Right ventricle myocardium superior (tissue), 1 donor: ENCODE measurements around the gene NPAS4. TPM values are rescaled to one million over a fixed set of nuclear protein-coding genes. Genes with fewer than 3 reads are reported as not detected.
A peak's percentile ranks its signal among the peaks of the same experiment; 100 is the strongest.
"Not testable (repeated sequence)": the region's sequence is repeated elsewhere in the genome, so short reads cannot be mapped to it uniquely, and the experiment has no call there.

Experiments
- ATAC-seq: fragments of 200-7000 bp; cut with Tn5 transposase; one replicate; pipeline ENCODE4 v1.9.1; 2020; ENCODE audit warnings: mild to moderate bottlenecking; ENCODE audit not compliant: poor library complexity
- DNase-seq: peaks from one replicate; pipeline ENCODE4 v3.0.0-alpha.2; 2020
- intact Hi-C: fragments of 100-400 bp; cut with DNase I; formaldehyde crosslinking; loops from one replicate; pipeline ENCODE4 v1.11.2; 2022
- long read RNA-seq: library from polyadenylated mRNA; unstranded; transcript quantifications from one replicate; pipeline ENCODE4 v2.0.0, GENCODE V29; 2021
- total RNA-seq: library from RNA; stranded (reverse); fragmentation: NEBNext Ultra II Directional; extraction: Animal tissue kit (Norgen Biotek cat#: 25700); gene quantifications from one replicate; pipeline ENCODE4 v1.2.1, GENCODE V29; 2021
- donor health status: DM: no; HTN: yes; CAD: no; lungs with severe emphysema.

Gene NPAS4
- not detected for total RNA-seq
- long read RNA-seq: 0 reads

DNA sequence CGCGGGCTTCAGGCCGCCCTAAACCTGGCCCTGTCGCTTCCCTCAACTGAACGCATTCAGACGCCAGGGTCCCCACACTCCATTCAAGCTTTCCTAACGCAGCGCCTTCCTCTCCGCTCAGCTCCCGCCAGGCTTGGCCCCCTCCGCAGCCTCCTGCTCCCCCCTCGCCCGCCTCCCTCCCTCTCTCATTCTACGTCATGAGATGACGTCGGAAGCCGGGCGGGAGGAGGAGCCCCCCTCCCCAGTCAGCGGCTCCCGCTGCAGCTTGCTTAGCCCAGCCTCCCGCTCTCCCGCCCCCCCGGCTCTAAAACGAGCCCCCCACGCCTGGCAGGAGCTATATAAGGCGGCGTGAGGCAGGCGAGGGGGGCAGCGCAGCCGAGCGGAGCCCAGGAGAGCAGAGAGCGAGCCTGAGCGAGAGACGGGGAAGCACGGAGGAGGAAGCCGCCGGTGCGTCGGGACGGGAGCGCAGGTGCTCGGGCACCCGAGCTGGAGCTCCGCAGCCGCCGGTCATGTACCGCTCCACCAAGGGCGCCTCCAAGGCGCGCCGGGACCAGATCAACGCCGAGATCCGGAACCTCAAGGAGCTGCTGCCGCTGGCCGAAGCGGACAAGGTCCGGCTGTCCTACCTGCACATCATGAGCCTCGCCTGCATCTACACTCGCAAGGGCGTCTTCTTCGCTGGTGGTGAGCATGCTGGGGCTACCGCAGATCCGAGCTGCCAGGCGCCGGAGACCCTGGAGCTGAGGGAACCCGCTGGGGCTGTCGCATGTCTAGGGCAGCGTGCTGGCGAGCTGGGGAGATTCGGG lies at the start of gene NPAS4:
Gene NPAS4 (plus strand): TSS at position 365 of the 806 bp plus-strand sequence. CDS start 145 bp downstream, at position 510.
- ATAC-seq: no peak
- intact Hi-C loops: no loop called here
- DNase-seq: no peak

GRCh38 chr11:66371627-66372415 lies 49.0 kb upstream of the NPAS4 start, which contains the start of gene SLC29A2:
Gene SLC29A2, minus strand, starts transcription at chr11:66371760. Its CDS starts 169 bp downstream, at chr11:66371591.
- peak; percentile 78 for ATAC-seq
- DNase-seq: peak; percentile 83
- intact Hi-C loops: no loop called here

DNA sequence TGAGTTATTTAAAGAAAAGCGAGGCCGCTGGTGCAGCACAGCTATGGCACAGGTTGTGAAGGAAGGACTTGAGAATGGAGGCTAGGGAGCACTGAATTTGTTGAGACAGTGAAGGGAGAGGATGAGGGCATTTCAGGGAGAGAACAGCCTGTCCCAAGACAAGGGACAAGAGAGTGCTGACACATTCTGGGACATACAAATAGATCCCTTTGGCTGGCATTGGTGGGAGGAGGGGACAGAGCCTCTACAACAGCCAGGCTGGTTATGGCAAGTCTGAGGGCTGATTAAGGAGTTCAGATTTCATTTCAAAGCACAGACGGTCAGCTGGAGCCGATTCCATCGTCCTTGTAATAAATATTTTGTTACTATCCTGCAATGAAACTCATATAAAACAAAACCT lies 47.6 kb upstream of the NPAS4 start:
- DNase-seq (peak; percentile 49), ATAC-seq (peak; percentile 69)
- intact Hi-C loops: no loop called here

GRCh38 chr11:66373690-66374287 lies 47.0 kb upstream of the NPAS4 start:
- intact Hi-C loops, ATAC-seq, DNase-seq: not testable (repeated sequence)

DNA sequence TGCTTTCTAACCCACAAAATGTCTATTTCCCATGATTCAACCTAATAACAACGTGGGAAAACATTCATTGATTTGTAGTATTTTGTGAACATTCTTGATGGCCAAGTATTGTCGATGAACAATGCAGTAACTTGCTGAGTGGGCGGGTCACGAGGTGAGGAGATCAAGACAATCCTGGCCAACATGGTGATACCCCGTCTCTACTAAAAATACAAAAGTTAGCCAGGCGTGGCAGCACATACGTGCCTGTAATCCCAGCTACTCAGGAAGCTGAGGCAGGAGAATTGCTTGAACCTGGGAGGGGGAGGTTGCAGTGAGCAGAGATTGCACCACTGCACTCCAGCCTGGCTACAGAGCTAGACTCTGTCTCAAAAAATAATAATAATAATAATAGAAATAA lies 40.6 kb upstream of the NPAS4 start:
- ATAC-seq, DNase-seq: not testable (repeated sequence)
- intact Hi-C loops: loop anchor here (10.0 kb wide), 1 partner anchor 65 kb away; the partner anchor contains the start of gene CD248

- intact Hi-C loops: loop anchor here (10.0 kb wide), 1 partner anchor 70 kb away; the partner anchor contains the start of gene CD248
- not testable (repeated sequence) for ATAC-seq, DNase-seq
Measured at GRCh38 chr11:66384316-66384715, 36.5 kb upstream of the NPAS4 start.

DNA sequence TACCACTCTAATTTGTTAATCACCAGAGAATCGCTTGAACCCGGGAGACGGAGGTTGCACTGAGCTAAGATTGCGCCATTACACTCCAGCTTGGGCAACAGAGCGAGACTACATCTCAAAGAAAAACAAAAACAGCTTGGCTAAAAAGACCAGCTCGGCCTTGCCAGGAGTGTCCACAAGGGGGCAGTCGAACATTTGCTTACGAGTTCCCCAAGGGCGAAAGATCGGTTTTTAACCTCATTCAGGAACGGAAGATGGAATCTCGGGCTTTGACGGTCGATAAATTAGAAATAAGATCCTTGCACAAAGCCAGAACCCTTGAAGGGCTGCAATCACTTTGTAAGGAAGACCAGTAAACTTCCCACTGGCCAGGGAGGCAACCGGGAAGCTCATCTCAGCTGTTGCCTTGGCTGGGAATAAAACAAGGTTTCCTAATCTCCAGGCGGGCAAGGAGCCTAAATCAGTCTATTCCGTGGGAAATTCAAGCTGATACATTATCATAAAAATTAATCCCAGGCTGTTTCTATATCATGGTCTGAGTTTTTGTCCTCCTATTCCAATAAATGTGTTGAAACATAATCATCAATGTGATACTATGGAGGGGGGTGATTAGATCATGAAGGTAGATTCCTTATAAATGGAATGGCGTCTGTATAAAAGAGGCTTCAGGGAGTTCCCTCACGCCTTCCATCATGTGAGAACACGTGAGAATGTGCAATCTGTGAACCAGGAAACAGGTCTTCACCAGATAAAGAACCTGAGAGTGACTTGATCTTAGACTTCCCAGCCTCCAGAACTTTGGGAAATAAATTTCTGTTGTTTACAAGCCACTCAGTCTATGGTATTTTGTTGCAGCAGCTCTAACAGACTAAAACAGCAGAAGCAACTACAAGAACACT lies 34.4 kb upstream of the NPAS4 start:
- ATAC-seq (peak; percentile 86), DNase-seq (peak; percentile 91)
- intact Hi-C loops: loop anchor here (10.0 kb wide), 1 partner anchor 72 kb away; the partner anchor contains the start of gene CD248

DNA sequence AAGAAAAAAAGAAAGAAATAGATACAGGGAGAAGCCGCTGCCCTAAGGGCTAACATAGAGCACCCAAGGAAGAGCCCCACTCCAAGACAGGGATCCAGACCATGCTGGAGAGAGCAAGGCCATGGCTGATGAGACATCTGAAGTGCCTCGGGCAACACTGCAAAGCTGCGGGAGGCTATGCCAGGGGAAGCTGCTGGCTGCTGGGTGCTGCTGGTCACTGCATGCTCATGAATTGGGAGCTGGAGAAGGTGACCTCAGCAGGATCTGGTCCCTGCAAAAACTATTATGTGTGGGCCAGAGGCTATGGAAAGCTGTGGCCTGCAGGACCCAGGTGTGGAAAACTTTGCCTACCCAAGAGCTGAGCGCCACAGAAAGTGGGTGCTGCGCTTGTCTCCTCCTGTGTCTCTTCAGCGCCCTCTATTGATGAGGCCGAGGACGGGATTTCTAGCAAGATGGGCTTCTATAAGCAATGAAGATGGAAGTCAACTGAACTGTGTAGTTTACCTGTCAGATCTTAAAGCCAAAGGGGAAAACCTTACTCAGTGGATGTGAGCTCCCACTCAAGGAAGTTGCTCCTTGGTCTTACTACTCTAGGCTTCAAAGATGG lies 32.0 kb upstream of the NPAS4 start:
- DNase-seq (peak; percentile 67), ATAC-seq (peak; percentile 69)
- intact Hi-C loops: loop anchor here (10.0 kb wide), 1 partner anchor 74 kb away; the partner anchor contains the start of gene CD248

DNA sequence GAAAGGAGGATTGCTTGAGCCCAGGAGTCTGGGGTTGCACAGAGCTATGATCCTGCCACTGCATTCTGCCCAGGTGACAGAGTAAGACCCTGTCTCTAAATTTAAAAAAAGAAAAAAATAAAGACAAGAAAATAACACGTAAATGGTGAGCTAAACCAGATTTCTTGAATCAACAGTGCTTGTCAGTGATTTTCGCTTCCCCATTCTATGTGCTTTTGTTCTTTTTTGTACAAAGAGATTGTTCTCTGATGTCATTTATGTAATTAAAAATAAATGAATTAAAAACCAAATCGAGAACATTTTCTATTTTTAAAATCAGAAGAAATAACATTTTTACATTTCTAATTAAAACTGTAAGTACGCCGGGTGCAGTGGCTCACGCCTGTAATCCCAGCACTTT lies 29.5 kb upstream of the NPAS4 start:
- intact Hi-C loops: no loop called here
- DNase-seq (no peak), ATAC-seq (no peak)

- intact Hi-C loops: no loop called here
- no peak for ATAC-seq
- no peak for DNase-seq
Measured at GRCh38 chr11:66393954-66394353, 26.9 kb upstream of the NPAS4 start.

GRCh38 chr11:66407651-66408050 lies 13.2 kb upstream of the NPAS4 start:
- DNase-seq (no peak), ATAC-seq (no peak)
- intact Hi-C loops: loop anchor here (1.0 to 5.0 kb wide), 3 partner anchors 23 to 425 kb away; no protein-coding TSS in a partner anchor

- intact Hi-C loops: loop anchor here (1.0 to 5.0 kb wide), 3 partner anchors 22 to 424 kb away; no protein-coding TSS in a partner anchor
- ATAC-seq (peak; percentile 97), DNase-seq (peak; percentile 94)
Measured at GRCh38 chr11:66408488-66409214, 12.2 kb upstream of the NPAS4 start.

GRCh38 chr11:66409226-66409625 lies 11.6 kb upstream of the NPAS4 start:
- DNase-seq (no peak), ATAC-seq (no peak)
- intact Hi-C loops: loop anchor here (2.0 to 5.0 kb wide), 2 partner anchors 270 to 423 kb away; no protein-coding TSS in a partner anchor

DNA sequence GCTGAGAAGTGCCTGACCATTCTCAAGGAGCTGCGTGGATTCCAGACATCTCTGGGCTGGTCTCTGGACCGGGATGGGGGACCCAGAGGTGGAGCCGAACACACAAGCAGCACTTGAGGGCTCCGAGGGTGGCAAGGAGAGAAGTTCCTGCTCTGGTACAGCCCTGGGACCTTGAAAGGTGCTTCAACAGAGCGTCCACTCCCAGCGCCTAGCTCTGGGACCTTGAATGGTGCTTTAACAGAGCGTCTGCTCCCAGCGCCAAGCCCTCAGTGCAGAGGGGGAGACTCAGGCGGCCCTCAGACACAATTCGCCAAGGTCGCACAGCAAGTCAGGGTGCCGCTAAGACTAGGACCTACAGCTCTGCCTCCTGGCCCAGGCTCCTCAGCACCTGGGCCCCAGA lies 10.6 kb upstream of the NPAS4 start:
- intact Hi-C loops: no loop called here
- ATAC-seq (no peak), DNase-seq (no peak)

DNA sequence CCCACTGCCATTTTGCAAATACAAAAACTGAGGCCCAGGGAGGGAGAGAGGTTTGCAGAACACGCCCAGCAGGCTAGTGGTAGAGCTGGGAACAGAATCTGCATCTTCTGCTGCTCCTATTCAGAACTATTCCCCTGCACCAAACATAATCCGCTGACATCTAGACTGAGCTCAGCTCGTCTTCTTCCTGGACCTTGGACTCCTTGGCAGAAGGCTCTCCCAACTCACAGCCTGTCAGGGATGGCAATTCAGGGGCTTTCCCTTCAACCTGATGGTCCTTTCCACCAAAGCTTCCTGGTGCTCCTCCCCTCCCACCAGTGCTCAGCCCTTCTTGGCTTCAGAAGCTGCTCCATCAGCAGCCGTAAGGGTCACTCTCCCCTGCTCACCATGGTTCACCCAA lies 9.5 kb upstream of the NPAS4 start:
- no peak for DNase-seq
- no peak for ATAC-seq
- intact Hi-C loops: no loop called here

DNA sequence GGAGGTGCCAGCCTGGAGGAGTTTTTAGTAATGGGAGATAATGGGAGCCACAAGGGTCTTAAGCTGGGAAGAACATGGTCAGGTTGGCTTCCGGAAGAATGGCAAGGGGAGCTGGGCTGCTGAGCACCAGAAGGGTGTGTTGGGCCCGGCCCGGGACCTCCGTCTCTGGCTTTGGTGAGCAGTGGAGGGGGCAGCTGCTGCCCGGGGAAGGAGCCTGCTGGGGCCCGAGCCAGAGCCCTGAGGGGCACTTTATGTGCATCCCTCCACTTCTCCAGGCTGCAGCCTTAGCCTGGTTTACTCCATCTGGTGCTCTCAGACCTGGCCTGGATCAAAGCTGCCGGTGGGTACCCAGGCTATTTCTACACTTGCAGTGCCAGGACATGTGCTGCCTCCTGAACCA lies 8.7 kb upstream of the NPAS4 start:
- intact Hi-C loops: no loop called here
- ATAC-seq (no peak), DNase-seq (no peak)

DNA sequence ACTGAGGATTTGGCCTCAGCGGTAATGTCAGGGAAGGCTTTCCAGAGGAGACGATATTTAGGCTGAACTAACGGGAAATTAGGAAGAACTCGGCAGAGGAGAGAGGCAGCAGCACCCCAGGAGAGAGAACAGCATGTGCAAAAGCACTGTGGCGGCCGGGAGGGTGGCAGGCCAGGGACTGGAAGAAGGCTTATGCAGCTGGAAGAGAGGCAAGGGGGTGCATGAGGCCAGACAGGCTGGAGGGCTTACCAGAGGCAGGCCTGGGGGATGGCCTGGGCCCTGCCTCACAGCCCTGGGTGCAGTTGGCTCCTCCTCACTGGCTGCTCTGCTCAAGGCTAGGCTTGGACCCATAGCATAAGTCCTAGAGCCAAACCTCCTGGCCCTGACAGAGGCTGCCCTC lies 7.7 kb upstream of the NPAS4 start:
- ATAC-seq (no peak), DNase-seq (no peak)
- intact Hi-C loops: no loop called here
